A172 (cell line): ENCODE data around the gene KRTAP5-4. TPM values are rescaled to one million over a fixed set of nuclear protein-coding genes. Genes with fewer than 3 reads are reported as not detected.

Experiments used
- DNase-seq: peaks from one replicate; pipeline ENCODE4 v3.0.0-alpha.2; 2015; ENCODE audit warnings: low spot score
- total RNA-seq: library from RNA; depleted of rRNA; stranded (reverse); fragments of >200 nt; shearing (Covaris generic); gene quantifications from 2 replicates; pipeline ENCODE4 v1.2.3, GENCODE V29; 2014; rRNA removed

The KRTAP5-4 gene
- total RNA-seq, 1 experiment from 2014 or later: not detected

- DNase-seq: peak; percentile 69
Observed at GRCh38 chr11:1572197-1573076, 49.5 kb downstream of the KRTAP5-4 start, which contains the start of gene DUSP8. DUSP8 (minus strand) TSS chr11:1572271; CDS start chr11:1565826, 6,445 bp downstream.

DNA sequence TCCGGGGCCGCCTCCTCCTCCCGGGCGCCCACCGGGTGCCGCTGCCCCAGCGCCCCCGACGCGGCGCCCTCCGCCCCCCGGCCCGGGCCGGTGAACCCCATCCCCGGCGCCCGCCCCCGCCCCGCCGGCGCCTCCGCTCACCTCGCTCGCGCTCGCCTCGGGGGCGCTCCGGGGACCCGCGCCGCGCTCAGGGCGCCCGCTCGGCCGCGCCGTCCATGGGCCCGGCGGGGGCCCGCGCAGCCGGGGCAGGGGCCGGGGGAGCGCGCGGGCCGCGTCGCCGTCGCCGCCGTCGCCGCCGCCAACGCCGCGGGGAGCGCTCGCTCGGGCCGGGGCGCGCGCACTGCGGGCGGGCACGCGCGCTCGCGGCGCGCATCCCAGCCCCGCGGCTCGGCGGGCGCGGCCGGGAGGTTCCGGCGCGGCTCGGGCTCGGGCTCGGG, 50.2 kb downstream of the KRTAP5-4 start:
- no peak for DNase-seq

Other genes with a start within 250 kb of the KRTAP5-4 start
- 8.6 and 13.0 TPM in 2 replicates for gene BRSK2, start 232.2 kb downstream of the KRTAP5-4 start, total RNA-seq
- 22.4 and 25.8 TPM in 2 replicates for gene MOB2, start 135.4 kb downstream of the KRTAP5-4 start, total RNA-seq
- gene DUSP8, start 49.9 kb downstream of the KRTAP5-4 start, total RNA-seq: 2.9 and 5.1 TPM in 2 replicates
- gene KRTAP5-1, start 36.9 kb downstream of the KRTAP5-4 start, total RNA-seq: not detected in 2 replicates
- gene KRTAP5-2, start 23.8 kb downstream of the KRTAP5-4 start, total RNA-seq: not detected in 2 replicates
- gene KRTAP5-3, start 13.7 kb downstream of the KRTAP5-4 start, total RNA-seq: not detected in 2 replicates
- gene KRTAP5-5, start 7.6 kb upstream of the KRTAP5-4 start, total RNA-seq: not detected in 2 replicates
- gene KRTAP5-6, start 75.1 kb upstream of the KRTAP5-4 start, total RNA-seq: not detected in 2 replicates
- gene IFITM10, start 128.5 kb upstream of the KRTAP5-4 start, total RNA-seq: 2.9 and 3.0 TPM in 2 replicates
- 875 and 888 TPM in 2 replicates for gene CTSD, start 141.8 kb upstream of the KRTAP5-4 start, total RNA-seq
- gene SYT8, start 212.9 kb upstream of the KRTAP5-4 start, total RNA-seq: 2.1 TPM in 1 of 2 replicates, not detected in the other
- not detected in 2 replicates for gene TNNI2, start 216.8 kb upstream of the KRTAP5-4 start, total RNA-seq
- 2.2 and 71.7 TPM in 2 replicates for gene LSP1, start 230.9 kb upstream of the KRTAP5-4 start, total RNA-seq